AG04450 (cell line): Measurements from ENCODE around the gene DRAM2. TPM values are rescaled to one million over a fixed set of nuclear protein-coding genes. Genes with fewer than 3 reads are reported as not detected.

Experiments used
- CTCF ChIA-PET: fragments of 300-600, 350-600 bp; formaldehyde crosslinking; extraction: SDS; loops from one replicate; lab custom pipeline; 2022; ENCODE audit warnings: antibody characterized with exemption, inconsistent platforms; lab: Charles Lee
- POLR2A ChIA-PET: fragments of 350-600 bp; formaldehyde crosslinking; extraction: SDS; loops from one replicate; lab custom pipeline; 2021; ENCODE audit warnings: antibody characterized with exemption, inconsistent platforms; lab: Yijun Ruan, JAX
- DNase-seq: peaks from one replicate; pipeline ENCODE4 v3.0.0-alpha.2; 2011; ENCODE audit warnings: low read depth, low spot score
- H3K27ac ChIP-seq: one replicate; pipeline ENCODE4 v1.5.1; 2012; ENCODE audit warnings: low read depth, low read length, control low read depth
- H3K27me3 ChIP-seq: one replicate; pipeline ENCODE4 v1.6.0; 2012; ENCODE audit warnings: low read length; ENCODE audit not compliant: control insufficient read depth, insufficient read depth
- H3K4me3 ChIP-seq: 2 replicates; pipeline ENCODE4 v1.5.1; 2011; ENCODE audit warnings: mild to moderate bottlenecking, low read depth, low read length, control low read depth
- H3K9me3 ChIP-seq: 2 replicates; pipeline ENCODE4 v1.5.1; 2012; ENCODE audit warnings: low read length; ENCODE audit not compliant: control insufficient read depth, insufficient read depth
- CTCF ChIP-seq: IDR thresholded peaks from 2 replicates; pipeline ENCODE4 v1.5.1; 2011; ENCODE audit warnings: low read depth, low read length, control low read depth, inconsistent platforms
- polyA plus RNA-seq: library from polyadenylated mRNA; depleted of rRNA; stranded (reverse); fragments of >200 nt; gene quantifications from 2 replicates; pipeline ENCODE4 v1.2.3, GENCODE V29; 2011

The DRAM2 gene
- polyA plus RNA-seq, 1 experiment = 86.5 TPM

GRCh38 chr1:111154021-111154999 is 14.4 kb upstream of the DRAM2 start:
- no peaks in the 10 kb centered on the region for H3K27me3 ChIP-seq
- no peak for TF ChIP-seq CTCF
- no peaks in the 10 kb centered on the region for H3K9me3 ChIP-seq
- no peak for DNase-seq
- H3K4me3 ChIP-seq = no peak overlapping the region
- CTCF ChIA-PET = no interaction called here
- no peak overlapping the region for H3K27ac ChIP-seq
- POLR2A ChIA-PET = no interaction called here

- no peak for DNase-seq
- Histone ChIP-seq H3K27ac (no peak overlapping the region), H3K4me3 (no peak overlapping the region), H3K9me3 (no peaks in the 10 kb centered on the region), H3K27me3 (no peaks in the 10 kb centered on the region)
- ChIA-PET CTCF (interaction anchor here (1.0 kb wide), 1 partner anchor 10 kb away, joined by 3 read pairs; no protein-coding TSS in a partner anchor), POLR2A (no interaction called here)
- no peak for TF ChIP-seq CTCF
These were observed 11.9 kb upstream of the DRAM2 start for GRCh38 chr1:111151838-111152237.

GRCh38 chr1:111148376-111148881 is 8.5 kb upstream of the DRAM2 start:
- no peak for DNase-seq
- no peak for TF ChIP-seq CTCF
- no peaks in the 10 kb centered on the region for H3K9me3 ChIP-seq
- no peak overlapping the region for H3K27ac ChIP-seq
- CTCF ChIA-PET = interaction anchor here (0.6 kb wide), 1 partner anchor 624 kb away, joined by 3 read pairs; no protein-coding TSS in a partner anchor
- POLR2A ChIA-PET = no interaction called here
- H3K4me3 ChIP-seq = no peak overlapping the region
- H3K27me3 ChIP-seq = no peaks in the 10 kb centered on the region

GRCh38 chr1:111147948-111148347 is 8.1 kb upstream of the DRAM2 start:
- no peak for DNase-seq
- no peak for TF ChIP-seq CTCF
- Histone ChIP-seq H3K4me3 (no peak overlapping the region), H3K27ac (no peak overlapping the region), H3K27me3 (no peaks in the 10 kb centered on the region), H3K9me3 (no peaks in the 10 kb centered on the region)
- ChIA-PET CTCF (no interaction called here), POLR2A (no interaction called here)
